HG02938 (cell line): Measurements from ENCODE around the gene MYH11.
"Not testable (repeated sequence)": the region's sequence is repeated elsewhere in the genome, so short reads cannot be mapped to it uniquely, and the experiment has no call there.

Experiments used
- ATAC-seq: cut with Tn5 transposase; IDR thresholded peaks from one replicate; pipeline ENCODE4 v1.9.1; 2021; ENCODE audit warnings: mild to moderate bottlenecking, moderate library complexity; ENCODE audit not compliant: unreplicated experiment

MYH11 gene

DNA sequence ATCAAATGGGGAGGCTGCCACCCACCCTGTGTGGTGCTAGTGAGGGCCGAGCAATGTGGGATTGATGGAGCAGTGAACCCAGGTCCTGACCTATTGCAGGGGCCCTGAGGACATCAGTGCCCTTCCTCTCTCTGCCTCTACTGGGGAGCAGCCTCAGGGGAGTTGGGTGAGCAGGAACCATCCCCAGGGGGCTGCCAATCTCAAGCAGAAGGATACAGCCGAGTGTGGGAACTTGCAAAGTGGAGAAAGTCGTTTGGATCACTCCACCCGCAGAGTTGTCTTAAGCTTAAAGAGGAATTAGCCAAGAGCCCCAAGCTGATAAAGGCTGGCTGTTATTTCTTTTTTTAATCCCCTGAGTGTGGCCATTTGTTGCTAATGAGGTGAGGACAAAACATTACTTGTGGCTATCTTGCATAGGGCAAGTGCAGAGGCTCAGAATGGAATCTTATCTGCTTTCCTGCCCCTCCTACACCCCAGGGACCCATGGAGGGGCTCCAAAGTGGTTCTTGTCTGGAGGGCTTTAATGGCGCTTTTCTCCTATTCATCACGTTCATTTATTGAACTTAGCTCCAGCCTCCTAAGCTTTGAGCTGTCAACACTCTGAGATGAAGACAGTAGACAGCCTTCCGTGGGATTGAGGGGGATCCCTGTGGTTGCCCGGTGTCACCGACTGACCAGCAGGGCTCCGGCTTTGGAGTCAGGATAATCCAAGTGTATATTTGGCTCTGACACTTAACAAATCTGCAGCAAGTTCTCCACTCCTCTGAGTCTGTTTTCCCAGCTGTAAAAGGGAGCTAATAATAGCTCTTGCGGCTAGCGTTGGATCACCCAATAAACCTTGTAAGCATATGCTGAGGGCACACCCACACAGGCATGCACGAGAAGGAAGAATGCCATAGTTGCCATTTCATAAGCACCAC, 45.1 kb downstream of the MYH11 start:
- ATAC-seq, result no peak

DNA sequence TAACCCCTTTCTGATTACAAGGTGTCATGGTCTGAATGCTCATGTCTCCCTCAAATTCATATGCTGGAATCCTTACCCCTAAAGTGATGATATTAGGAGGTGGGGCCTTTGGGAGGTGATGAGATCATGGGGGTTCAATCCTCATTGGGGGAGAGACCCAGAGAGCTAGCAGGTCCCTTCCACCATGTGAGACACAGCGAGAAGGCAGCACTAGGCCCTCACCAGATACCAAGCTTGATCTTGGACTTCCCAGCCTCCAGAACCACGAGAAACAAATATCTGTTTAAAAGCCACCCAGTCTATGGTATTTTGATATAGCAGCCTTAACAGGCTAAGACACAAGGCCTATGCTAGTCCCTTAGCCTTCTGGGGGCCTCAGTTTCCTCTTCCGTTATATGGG, 45.9 kb downstream of the MYH11 start:
- ATAC-seq, result no peak

DNA sequence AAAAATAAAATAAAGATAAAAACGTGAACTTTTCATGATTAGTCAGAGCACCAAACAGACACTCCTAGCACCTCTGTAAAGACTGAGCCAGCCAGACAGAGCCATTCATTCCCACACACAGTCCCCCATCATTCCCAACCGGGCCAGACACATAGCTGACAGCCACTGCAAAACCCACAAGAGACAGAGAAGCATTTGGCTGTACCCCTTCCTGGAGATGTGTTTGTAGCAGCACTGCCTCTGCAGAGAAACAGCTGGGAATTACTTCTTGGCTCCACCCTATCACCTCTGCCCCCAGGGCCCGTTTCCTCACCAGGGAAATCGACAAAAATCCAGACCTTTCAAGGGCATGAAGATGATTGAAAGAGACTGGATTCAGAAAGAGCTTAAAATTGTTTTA, 46.4 kb downstream of the MYH11 start:
- ATAC-seq, result no peak

DNA sequence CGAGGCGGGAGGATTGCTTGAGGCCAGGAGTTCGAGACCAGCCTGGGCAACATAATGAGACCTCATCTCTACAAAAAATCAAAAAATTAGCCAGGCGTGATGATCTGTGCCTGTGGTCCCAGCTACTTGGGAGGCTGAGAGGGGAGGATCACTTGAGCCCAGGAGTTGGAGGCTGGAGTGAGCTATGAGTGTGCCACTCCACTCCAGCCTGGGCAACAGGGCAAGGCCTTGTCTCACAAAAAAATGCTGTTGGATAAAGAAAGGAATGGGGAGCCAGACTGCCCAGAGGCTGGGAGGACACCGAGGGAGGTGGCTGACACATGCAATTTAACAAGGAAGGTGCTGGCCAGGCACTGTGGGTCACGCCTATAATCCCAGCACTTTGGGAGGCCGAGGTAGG, 47.5 kb downstream of the MYH11 start:
- not testable (repeated sequence) for ATAC-seq

DNA sequence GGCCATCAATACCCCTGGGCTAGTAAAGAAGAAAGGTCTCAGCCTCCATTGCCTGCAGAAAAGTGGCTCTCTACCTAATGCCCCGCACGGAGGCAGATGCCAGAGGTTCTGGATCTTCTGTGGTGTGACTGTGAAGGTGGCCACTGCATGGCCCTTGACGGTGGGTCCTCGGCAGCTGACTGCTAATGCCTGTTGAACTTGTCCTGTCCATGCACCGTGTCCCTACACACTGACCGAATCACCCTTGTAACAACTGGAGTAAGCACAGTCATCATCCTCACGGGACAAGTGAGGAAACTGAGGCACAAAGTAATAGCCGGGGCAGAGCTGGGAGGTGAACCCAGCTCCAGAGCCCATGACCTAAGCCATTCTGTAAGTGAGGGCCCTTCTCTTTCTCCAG, 48.8 kb downstream of the MYH11 start:
- no peak for ATAC-seq

DNA sequence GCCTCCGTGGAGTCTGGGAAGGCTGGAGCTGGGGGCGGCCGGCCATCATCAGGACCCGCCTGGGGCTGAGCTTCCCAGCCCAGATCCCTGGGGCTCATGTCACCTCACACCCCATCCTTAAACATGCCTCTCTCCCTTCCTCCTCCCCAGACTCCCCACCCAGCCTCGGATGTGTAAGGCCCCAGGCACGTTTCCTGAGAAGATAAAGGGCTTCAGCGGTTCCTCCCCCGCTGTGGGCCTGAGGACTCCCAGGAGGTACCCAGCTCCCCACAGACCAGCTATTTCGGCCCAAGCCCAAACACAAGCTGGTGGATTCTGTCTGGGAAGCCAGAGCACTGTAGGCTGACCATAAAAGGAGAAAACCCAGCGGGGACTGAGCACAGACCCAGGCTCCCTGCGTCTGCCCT, 49.2 kb downstream of the MYH11 start:
- ATAC-seq, result no peak

DNA sequence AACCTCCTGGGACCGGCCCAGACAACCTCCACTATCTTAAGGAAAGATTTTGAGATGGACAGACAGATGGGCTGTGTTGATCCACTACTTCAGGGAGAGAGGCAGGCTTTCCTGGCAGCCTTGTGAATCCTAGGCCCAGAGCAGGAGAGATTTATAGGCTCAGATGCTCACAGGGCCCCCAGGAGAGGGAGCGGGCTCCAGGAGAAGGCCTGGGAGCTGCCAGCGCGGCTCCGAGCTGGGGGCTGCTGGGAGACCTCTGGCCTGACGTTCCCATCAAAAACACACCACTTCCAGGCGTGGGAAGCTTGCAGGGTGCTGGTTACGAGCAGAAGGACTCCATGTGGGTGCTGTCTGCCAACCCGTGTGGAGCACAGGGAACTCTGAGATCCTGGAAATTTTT, 53.2 kb downstream of the MYH11 start:
- no peak for ATAC-seq

DNA sequence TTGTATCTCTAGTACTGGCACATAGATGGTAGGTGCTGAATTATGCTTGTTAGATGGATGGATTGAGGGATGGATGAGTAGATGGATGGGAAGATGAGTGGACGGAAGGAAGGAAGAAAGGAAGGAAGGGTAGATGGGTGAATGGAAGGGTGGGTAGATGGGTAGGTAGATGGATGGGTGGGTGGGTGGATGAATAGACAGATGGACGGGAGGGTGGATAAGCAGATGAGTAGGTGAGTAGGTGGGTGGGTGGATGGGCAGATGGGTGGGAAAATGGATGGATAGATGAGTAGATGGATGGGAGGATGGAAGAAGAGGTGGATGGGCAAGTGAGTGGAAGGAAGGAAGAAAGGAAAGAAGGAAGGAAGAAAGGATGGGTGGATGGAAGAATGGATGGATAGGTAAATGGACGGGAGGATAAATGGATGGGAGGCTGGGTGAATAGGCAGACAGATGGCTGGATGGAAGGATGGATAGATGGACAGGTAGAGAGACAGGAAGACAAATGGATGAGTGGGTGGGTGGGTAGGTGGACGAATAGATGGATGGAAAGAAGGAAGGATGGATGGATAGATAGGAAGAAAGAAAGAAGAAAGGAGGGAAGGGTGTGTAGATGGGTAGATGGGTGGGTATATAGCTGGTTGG, 56.9 kb downstream of the MYH11 start:
- no peak for ATAC-seq

DNA sequence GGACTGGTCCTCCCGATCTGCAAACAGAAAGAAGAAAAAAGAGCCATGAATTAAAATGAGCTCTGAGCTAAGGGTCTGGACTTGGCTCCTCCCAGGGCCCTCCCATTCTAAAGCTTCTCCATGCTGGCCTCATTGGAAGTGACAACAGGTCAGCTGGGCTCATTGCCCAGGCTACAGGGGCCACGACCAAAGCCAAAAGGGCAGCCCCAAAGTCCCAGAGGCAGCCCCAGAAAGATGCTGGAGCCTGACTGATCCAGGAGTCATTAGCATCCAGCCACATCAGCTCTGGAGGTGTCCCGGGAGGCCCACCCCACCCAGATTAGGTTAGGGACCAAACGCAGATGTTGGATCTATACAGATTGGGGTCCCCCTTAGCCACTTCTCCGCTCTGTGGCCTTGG, 58.2 kb downstream of the MYH11 start:
- no peak for ATAC-seq

DNA sequence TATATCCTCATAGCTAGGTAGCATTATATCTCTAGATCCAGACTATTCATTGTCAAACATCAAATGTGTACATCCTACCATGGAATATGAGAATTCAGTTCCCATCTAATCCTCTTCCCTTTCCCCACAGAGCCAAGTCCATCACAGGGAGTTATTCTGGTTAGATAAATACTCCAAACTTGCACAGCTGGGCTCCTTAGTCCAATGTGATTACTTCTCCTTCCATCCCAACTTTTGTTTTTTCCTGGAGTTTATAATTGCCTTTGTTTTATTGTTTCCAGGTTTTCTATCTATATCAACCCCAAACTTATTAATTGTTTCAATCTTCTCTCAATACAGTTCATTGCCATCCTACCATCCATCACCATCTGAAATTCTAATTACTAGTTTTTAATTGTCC, 59.9 kb downstream of the MYH11 start:
- ATAC-seq, result no peak

DNA sequence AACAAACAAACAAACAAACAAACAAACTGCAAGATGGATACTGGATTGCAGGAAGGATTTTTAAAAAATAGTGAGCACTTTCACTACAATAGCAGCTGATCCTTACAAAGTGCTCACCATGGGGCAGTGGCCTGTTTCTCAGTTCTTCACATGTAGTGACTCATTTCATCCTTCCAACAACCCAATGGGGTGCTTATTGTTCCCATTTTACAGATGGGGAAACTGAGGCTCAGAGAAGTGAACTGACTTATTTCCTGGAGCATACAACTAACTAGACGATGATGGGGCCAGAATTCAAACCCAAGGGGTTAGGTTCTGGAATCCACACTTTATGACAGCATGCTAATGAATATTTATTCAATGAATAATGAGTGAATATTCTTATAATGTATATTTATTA, 61.2 kb downstream of the MYH11 start:
- no peak for ATAC-seq

DNA sequence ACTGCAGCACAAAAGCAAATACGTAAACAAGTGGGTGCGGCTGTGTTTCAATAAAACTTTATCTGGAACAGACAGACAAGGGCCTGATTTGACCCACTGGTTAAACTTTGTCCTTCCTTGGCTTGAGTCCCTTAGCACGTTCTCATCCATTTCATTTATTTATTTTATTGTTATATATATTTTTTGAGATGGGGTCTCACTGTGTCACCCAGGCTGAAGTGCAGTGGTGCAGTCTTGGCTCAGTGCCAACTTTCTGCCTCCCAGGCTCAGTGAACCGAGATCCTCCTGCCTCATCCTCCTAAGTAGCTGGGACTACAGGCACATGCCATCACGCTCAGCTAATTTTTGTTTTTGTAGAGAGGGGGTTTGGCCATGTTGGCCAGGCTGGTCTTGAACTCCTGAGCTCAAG, 64.3 kb downstream of the MYH11 start:
- ATAC-seq, result no peak

DNA sequence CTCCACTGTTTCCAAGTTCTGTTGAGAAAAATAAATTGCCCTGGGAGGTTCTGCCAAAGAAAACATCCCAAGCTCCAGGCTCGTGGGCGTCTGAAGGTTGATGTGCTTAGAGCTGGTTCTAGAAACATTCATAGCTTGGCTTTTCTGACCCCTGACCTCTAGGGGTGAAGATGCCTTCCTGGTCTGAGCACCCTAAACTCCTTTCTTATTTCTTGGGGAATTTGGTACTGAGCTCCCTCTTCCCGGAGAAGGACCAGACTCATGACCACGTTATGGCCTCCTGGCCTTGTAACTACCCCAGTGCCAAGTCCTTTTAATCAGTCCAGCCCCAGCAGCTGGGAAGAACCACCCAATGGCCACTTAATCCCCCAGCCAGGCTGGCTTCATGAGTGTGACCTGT, 66.4 kb downstream of the MYH11 start:
- ATAC-seq, result no peak

DNA sequence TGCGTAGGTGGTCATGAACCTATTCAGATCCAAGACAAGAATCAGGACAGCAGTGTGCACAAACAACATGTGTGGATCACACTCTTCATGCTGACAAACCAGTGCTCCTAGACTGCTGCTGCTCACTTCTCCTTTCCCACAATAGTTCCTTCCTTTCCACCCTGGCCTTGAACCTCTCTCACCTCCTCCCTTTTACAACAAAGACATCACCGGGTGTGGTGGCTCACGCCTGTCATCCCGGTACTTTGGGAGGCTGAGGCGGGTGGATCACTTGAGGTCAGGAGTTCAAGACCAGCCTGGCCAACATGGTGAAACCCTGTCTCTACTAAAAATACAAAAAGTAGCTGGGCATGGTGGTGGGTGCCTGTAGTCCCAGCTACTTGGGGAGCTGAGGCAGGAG, 67.0 kb downstream of the MYH11 start:
- ATAC-seq, result not testable (repeated sequence)

DNA sequence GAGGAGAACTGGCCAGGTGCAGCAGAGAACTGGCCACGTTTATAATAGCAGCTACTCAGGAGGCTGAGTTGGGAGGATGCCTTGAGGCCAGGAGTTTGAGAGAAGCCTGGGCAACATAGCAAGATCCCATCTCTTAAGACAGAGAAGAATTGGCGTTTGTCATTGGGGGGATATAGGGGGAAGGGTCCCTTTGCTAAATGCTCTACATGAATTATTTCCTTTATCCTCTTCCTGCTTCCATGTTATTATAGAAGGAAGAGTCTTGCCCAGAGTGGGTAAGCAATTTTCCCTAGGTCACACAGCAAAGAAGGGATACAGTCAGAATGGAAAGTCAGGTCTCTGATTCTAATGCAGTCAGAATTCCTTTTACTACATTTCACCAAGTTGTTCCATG, 68.0 kb downstream of the MYH11 start:
- no peak for ATAC-seq

DNA sequence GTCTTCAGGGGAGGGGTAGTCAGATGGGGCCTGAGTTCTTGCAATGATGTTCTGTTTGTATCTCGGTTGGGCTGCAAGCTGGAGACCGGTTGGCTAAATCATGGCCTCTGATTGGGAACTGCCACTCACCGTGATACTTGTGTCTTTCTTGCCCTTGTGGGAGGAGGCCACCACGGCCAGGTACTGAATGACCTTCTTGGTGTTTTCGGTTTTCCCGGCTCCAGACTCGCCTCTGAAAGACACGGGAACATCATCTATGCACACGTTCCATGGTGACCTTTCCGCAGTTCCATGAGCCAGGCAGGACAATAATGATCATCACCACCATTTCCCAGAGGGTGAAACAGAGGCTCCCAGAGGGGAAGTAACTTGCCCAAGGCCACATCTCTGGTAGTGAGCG, 70.3 kb downstream of the MYH11 start:
- no peak for ATAC-seq

DNA sequence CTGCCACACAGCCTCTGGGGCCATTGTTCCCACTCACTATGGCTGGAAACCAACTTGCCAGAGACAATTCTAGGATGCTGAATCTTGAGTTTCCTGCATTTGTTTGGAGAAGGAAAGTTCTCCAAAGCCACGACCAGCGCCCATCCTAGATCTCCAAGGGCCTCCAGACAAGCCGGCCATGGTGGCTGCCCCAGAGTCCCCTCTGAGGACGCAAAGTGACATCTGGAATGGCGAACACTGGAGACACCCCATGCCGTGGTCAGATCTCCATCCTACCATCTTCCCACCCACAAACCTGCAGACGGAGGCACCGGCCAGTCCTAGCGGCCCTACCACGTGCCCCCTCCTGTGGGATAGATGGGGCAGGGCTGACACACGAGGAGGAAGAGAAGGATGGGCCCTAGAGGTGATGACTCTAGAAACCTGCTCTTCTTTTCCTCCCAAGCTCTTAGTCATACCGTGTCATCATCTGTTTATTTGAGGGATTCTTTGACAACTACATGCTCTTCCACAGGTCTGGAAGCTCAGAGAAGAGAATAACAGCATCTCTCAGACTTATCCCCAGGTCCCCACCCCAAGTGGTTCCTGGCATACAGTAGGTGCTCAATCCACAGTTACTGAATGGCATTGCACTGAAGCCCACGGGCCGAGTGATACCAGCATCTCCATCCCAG, 71.3 kb downstream of the MYH11 start:
- no peak for ATAC-seq

DNA sequence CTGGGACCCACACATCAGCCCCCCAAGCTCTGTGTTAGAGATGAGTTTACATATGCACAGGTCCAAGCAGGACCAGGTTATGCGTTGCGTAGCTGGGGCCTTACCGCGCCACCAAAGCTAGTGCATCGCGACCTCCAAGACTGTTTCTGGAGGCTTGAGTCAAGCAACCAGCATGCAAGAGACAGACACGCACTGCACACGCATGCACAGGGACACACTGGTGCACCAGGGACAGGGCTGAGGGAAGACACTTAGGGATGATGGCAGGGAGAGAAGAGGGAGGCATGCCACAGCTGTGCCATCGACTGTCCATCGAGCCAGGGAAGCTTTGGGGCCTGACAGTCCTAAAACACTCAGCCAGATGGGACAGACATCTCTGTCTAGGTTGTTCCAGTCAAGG, 72.8 kb downstream of the MYH11 start:
- ATAC-seq, result no peak

DNA sequence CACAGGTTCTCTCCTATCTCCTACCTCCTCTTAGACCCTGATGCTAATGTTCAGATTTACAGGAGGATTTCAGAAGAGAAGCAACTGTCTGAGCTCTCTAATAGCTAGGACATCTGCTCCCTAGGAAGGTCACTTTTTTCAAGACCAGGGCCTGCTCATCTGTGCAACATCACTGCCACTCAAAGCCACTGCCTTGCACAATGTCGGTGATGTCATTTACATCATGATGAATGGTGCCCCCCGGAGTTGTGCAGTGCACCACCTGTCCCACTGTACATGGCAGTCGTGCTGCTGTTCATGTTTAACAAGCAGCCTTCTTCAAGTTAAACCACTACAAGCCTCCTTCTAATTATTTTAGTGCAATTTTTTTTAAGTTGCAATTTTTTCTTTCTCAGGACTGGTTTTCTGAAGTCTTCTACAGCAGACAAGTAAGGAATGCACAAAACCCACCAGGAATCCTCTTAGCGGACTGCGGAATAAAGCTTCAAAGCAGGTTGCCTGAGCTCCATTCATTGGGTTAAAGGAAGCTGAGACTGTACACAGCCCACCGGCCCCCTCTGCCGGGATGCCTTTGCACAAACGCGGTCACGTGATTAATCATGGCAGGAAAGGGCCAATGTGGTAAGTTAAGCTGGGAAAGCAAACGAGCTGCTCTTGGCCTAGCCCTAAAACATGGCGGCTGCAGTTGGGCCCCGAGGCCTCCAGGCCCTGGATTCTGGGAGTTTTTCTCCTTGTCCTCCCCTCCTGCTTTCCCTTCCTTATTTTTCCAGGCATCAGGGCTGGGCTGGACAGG, 74.1 kb downstream of the MYH11 start:
- ATAC-seq, result no peak

DNA sequence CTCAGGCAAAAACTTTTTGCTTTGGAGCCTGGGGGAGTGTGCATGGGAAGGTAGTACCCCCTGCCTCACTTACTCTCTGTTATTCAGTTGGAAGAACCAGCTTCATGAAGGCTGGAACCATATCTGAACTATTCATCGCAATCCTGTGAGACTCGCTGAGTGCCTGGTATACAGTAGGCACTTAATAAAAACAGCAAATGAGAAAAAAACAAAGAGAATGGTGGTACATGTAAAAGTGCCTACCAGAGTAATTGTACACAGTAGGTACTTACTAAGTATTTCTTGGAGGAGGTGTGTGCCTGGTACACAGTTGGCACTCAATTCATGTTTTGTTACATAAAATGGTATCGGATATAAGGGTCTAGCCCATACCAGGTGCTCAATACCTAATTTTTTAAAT, 75.2 kb downstream of the MYH11 start:
- no peak for ATAC-seq

DNA sequence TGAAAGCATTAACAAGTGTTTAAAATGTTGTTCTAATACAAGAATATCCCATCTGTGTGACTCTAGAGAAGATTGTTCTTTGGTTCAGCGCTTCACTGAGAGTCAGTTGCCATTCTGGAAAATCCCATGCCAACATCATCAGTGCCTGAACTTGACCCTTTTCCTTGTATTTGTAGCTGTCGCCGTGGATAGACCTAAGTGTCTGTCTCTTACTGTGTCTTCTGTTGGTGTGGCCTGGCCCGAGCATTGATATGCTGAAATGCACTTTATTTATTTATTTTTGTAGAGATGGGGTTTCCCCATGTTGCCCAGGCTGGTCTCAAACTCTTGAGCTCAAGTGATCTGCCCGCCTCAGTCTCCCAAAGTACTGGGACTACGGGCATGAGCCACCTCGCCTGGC, 76.0 kb downstream of the MYH11 start:
- no peak for ATAC-seq
